Neural cell (in vitro differentiated cells): Measurements from ENCODE around the gene ROBO1.

Source experiments
- EP300 ChIP-seq: fragments of 450-650 bp; conservative IDR thresholded peaks from 2 replicates; pipeline ENCODE4 v1.6.1; 2014; ENCODE audit warnings: antibody characterized with exemption, mild to moderate bottlenecking, moderate library complexity; ENCODE audit not compliant: poor library complexity, severe bottlenecking
- EZH2 ChIP-seq: fragments of 200-600, 300-800 bp; shearing (Covaris generic), sonication (generic); IDR thresholded peaks from 2 replicates; pipeline ENCODE4 v1.6.1; 2014; ENCODE audit warnings: antibody characterized with exemption, low read length, borderline replicate concordance, mild to moderate bottlenecking; ENCODE audit not compliant: insufficient read depth, poor library complexity, severe bottlenecking
- POLR2AphosphoS5 ChIP-seq: IDR thresholded peaks from 2 replicates; pipeline ENCODE4 v1.6.1; 2012
- RAD21 ChIP-seq: fragments of 450-650 bp; conservative IDR thresholded peaks from 2 replicates; pipeline ENCODE4 v1.6.1; 2014; ENCODE audit warnings: antibody characterized with exemption, mild to moderate bottlenecking, moderate library complexity
- SMC3 ChIP-seq: fragments of 450-650 bp; conservative IDR thresholded peaks from 2 replicates; pipeline ENCODE4 v1.6.1; 2014; ENCODE audit warnings: antibody characterized with exemption, mild to moderate bottlenecking, moderate library complexity; ENCODE audit not compliant: poor library complexity
- TAF1 ChIP-seq: IDR thresholded peaks from 2 replicates; pipeline ENCODE4 v1.6.1; 2012; ENCODE audit warnings: low read depth
- TF ChIP-seq, protein P1 (sequence below): fragments of 450-650 bp; IDR thresholded peaks from 2 replicates; pipeline ENCODE4 v1.5.1; 2014; ENCODE audit warnings: antibody characterized with exemption, mild to moderate bottlenecking, moderate library complexity; ENCODE audit not compliant: poor library complexity, severe bottlenecking

- no peak for TF ChIP-seq EP300
- TF ChIP-seq, protein P1, sequence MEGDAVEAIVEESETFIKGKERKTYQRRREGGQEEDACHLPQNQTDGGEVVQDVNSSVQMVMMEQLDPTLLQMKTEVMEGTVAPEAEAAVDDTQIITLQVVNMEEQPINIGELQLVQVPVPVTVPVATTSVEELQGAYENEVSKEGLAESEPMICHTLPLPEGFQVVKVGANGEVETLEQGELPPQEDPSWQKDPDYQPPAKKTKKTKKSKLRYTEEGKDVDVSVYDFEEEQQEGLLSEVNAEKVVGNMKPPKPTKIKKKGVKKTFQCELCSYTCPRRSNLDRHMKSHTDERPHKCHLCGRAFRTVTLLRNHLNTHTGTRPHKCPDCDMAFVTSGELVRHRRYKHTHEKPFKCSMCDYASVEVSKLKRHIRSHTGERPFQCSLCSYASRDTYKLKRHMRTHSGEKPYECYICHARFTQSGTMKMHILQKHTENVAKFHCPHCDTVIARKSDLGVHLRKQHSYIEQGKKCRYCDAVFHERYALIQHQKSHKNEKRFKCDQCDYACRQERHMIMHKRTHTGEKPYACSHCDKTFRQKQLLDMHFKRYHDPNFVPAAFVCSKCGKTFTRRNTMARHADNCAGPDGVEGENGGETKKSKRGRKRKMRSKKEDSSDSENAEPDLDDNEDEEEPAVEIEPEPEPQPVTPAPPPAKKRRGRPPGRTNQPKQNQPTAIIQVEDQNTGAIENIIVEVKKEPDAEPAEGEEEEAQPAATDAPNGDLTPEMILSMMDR = no peak
- TF ChIP-seq EZH2 = no peak
- TF ChIP-seq SMC3 = no peak
- no peak for TF ChIP-seq RAD21
- no peak for TF ChIP-seq POLR2AphosphoS5
- TF ChIP-seq TAF1 = no peak
Observed at GRCh38 chr3:79341961-79342360, 425.8 kb downstream of the ROBO1 start.
